Transverse colon (tissue), 4 donors: ENCODE results near the gene NKD2. TPM values are rescaled to one million over a fixed set of nuclear protein-coding genes. Genes with fewer than 3 reads are reported as not detected.

Experiments used
- DNase-seq: peaks from one replicate; pipeline ENCODE4 v3.0.0-alpha.2; 2019
- H3K27ac ChIP-seq, 4 donors: fragments of 200-600 bp; sonication (generic); 2 replicates each; pipeline ENCODE4 v1.5.1; 2016 to 2018; ENCODE audit warnings: inconsistent platforms in 4 of 4
- H3K27me3 ChIP-seq: fragments of 200-600 bp; sonication (generic); 2 replicates; pipeline ENCODE4 v1.5.1; 2017; ENCODE audit warnings: inconsistent platforms
- H3K36me3 ChIP-seq, 4 donors: fragments of 200-600 bp; sonication (generic); 2 replicates each; pipeline ENCODE4 v1.5.1; 2017 to 2019; ENCODE audit warnings: inconsistent platforms in 4 of 4
- H3K4me1 ChIP-seq, 4 donors: fragments of 200-600 bp; sonication (generic); 2 replicates each; pipeline ENCODE4 v1.5.1; 2017 to 2020; ENCODE audit warnings: inconsistent platforms in 4 of 4
- H3K4me3 ChIP-seq, 4 donors: fragments of 200-600 bp; sonication (generic); 1 replicate in 1 of 4; 2 replicates in 3 of 4; pipeline versions ENCODE4 v1.5.1 to v1.6.1; 2017 to 2019; ENCODE audit warnings: inconsistent platforms in 4 of 4
- H3K9me3 ChIP-seq, 2 donors: fragments of 200-600 bp; sonication (generic); 2 replicates each; pipeline ENCODE4 v1.5.1; 2017 to 2019; ENCODE audit warnings: inconsistent platforms in 2 of 2
- CTCF ChIP-seq, 5 experiments: fragments of 200-600 bp in 3 of 5; fragments of 450-650 bp in 2 of 5; sonication (generic) in 3 of 5; IDR thresholded peaks; 1 replicate in 2 of 5; 2 replicates in 3 of 5; pipeline ENCODE4 v1.5.1; 2016 to 2017; ENCODE audit warnings: antibody characterized with exemption in 5 of 5, inconsistent platforms in 3 of 5, mild to moderate bottlenecking in 2 of 5, moderate library complexity in 1 of 5
- EP300 ChIP-seq: sonication (generic); formaldehyde crosslinking; IDR thresholded peaks from one replicate; pipeline ENCODE4 v1.6.1; 2017; ENCODE audit warnings: antibody characterized with exemption, low read depth
- POLR2A ChIP-seq: fragments of 450-650 bp; IDR thresholded peaks from one replicate; pipeline ENCODE4 v1.6.1; 2016; ENCODE audit warnings: antibody characterized with exemption, mild to moderate bottlenecking, moderate library complexity
- POLR2AphosphoS5 ChIP-seq, 3 donors: sonication (generic); formaldehyde crosslinking; IDR thresholded peaks; one replicate each; pipeline ENCODE4 v1.6.1; 2016; ENCODE audit warnings: antibody characterized with exemption in 3 of 3
- WGBS, 2 donors: methylation state at CpG; one replicate each; pipeline ENCODE4 v1.1.5; 2018; ENCODE audit warnings: low coverage in 1 of 2; 5-methylcytosine and 5-hydroxymethylcytosine counted together
- in situ Hi-C, 4 donors: fragments of 200-750 bp; cut with MboI; loops; one replicate each; pipeline versions ENCODE4 v1.15.0 to v1.15.1; 2017; ENCODE audit warnings: low sequenced_read_pairs in 3 of 4, low pct_ligation_motif_present in 1 of 4, low pct_unique_long_range_greater_than_20kb in 1 of 4
- intact Hi-C: fragments of 100-400 bp; cut with DNase I; formaldehyde crosslinking; loops from one replicate; pipeline ENCODE4 v1.15.1; 2023; ENCODE audit warnings: low total_unique reads
- total RNA-seq, 4 donors: library from RNA; depleted of rRNA; stranded (reverse); fragments of >200 nt; gene quantifications; one replicate each; pipeline ENCODE4 v1.1.0, GENCODE V29; 2016

Gene NKD2
- total RNA-seq, 4 donors from 2014 or later = 0.41 to 0.80 TPM; not detected in 2

- no peak for TF ChIP-seq POLR2AphosphoS5 (IDR thresholded peaks at IDR 0.05)
- TF ChIP-seq EP300 = no peak
- peaks cover 0 to 20% (median 5%) of the 10 kb centered on the region in 4 donors for H3K36me3 ChIP-seq
- no peaks in the 10 kb centered on the region for H3K4me1 ChIP-seq
- WGBS, 2 donors = 80% methylated on average over 7 of the region's 10 CpGs; no CpG with 5 or more reads in 1 of the 2 donors
- no peaks in the 10 kb centered on the region for H3K27me3 ChIP-seq
- H3K9me3 ChIP-seq = no peaks in the 10 kb centered on the region
- in situ Hi-C loops (no loop called here), intact Hi-C loops (no loop called here)
- H3K4me3 ChIP-seq = no peak overlapping the region
- H3K27ac ChIP-seq = no peak overlapping the region
- no peak for DNase-seq
Observed at GRCh38 chr5:1061916-1062315, 53.3 kb downstream of the NKD2 start.

DNA sequence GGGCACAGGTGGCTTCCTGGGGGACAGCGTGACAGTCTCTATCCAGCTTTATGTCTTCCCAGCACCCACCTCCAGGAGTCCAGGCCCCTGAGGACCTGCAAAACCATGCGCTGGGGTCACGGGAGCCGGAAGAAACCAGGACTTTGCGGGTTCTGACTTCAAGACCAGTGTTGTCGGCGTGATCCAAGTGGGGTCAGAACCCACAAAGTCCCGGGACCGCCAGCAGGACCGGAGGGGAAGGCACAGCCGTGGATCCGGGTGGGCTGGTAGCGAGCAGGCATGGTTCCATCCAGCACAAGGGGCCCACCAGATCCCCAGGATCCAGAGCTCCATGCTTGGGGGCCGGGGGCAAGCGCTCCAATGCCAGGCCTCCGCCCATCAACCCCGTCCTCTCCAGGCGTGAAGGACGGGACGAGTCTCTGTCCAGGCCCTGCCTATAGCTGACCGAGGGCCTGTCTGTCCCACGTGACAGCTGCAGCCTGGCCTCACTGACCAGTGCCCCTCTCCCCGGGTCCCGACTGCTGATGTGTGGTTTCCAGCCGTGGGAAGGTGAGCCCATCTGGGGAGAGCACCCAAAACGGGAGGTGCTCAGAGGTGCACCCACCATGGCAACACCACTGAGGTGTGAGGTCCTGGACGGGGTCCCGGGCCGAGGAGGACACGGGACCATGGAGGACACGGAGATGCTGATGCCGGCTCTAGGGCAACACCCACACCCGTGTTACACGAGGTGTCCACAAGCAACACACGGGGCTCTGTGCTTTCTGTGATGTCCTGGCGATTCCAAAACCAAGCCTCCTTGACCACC lies 54.4 kb downstream of the NKD2 start:
- H3K9me3 ChIP-seq = no peaks in the 10 kb centered on the region
- H3K27me3 ChIP-seq = no peaks in the 10 kb centered on the region
- H3K4me1 ChIP-seq = no peaks in the 10 kb centered on the region
- in situ Hi-C loops = no loop called here
- H3K4me3 ChIP-seq = no peak overlapping the region
- H3K27ac ChIP-seq = no peak overlapping the region
- intact Hi-C loops = no loop called here
- DNase-seq = no peak
- no peak for TF ChIP-seq EP300
- no peak for TF ChIP-seq CTCF (IDR thresholded peaks at IDR 0.05)
- no peak for TF ChIP-seq POLR2AphosphoS5 (IDR thresholded peaks at IDR 0.05)
- no peak for TF ChIP-seq POLR2A
- H3K36me3 ChIP-seq = peaks cover 0 to 16% (median 5%) of the 10 kb centered on the region in 4 donors
- 93% methylated on average over 31 of the region's 36 CpGs; no CpG with 5 or more reads in 1 of the 2 donors for WGBS, 2 donors

DNA sequence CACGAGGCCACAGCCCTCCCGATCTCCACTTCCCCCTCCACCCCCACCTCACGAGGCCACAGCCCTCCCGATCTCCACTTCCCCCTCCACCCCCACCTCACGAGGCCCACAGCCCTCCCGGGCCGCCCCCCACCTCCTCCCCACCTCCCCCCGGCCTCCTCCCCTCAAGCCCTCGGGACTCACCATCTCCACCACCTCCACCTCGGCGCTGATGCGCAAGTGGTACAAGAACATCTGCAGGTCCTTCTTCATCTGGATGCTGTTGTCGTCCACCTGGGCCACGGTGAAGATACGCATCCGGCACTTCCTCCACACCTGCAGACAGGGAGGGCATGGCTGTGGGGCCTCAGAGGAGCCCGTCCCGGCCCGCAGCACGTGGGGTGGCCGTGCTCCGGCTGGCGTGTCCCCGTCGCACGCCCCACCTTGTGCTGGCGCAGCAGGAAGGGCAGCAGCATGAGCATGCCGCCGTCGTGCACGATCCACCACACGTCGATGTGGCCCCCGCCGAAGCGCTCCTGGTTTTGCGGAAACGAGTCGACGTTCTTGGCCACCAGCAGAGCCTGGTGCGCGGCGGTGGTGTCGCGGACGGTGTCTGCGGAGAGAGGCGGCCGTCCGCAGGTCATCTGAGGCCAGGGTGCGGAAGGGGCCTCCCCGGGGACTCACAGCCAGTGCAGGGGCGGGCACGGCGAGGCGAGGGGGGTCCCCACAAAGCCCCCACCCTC lies 55.2 kb downstream of the NKD2 start:
- no peak overlapping the region for H3K27ac ChIP-seq
- no peak for DNase-seq
- H3K36me3 ChIP-seq = peaks cover 0 to 11% (median 5%) of the 10 kb centered on the region in 4 donors
- H3K27me3 ChIP-seq = no peaks in the 10 kb centered on the region
- intact Hi-C loops = no loop called here
- in situ Hi-C loops = no loop called here
- no peaks in the 10 kb centered on the region for H3K4me1 ChIP-seq
- H3K9me3 ChIP-seq = no peaks in the 10 kb centered on the region
- no peak for TF ChIP-seq CTCF (IDR thresholded peaks at IDR 0.05)
- no peak for TF ChIP-seq POLR2A
- TF ChIP-seq POLR2AphosphoS5 (IDR thresholded peaks at IDR 0.05) = no peak
- TF ChIP-seq EP300 = no peak
- WGBS, 2 donors = 94% methylated on average over 53 of the region's 56 CpGs; no CpG with 5 or more reads in 1 of the 2 donors
- H3K4me3 ChIP-seq = no peak overlapping the region

GRCh38 chr5:1064383-1065142 lies 56.0 kb downstream of the NKD2 start:
- no peaks in the 10 kb centered on the region for H3K9me3 ChIP-seq
- H3K27me3 ChIP-seq = no peaks in the 10 kb centered on the region
- WGBS, 2 donors = 85 to 87% methylated on average over 31 to 49 of the region's 49 CpGs
- in situ Hi-C loops (no loop called here), intact Hi-C loops (no loop called here)
- DNase-seq = no peak
- TF ChIP-seq POLR2A = no peak
- TF ChIP-seq POLR2AphosphoS5 (IDR thresholded peaks at IDR 0.05) = no peak
- no peak for TF ChIP-seq CTCF (IDR thresholded peaks at IDR 0.05)
- no peak for TF ChIP-seq EP300
- peaks cover 0 to 11% (median 2%) of the 10 kb centered on the region in 4 donors for H3K36me3 ChIP-seq
- no peaks in the 10 kb centered on the region for H3K4me1 ChIP-seq
- no peak overlapping the region for H3K4me3 ChIP-seq
- no peak overlapping the region for H3K27ac ChIP-seq
